Activated naive CD8-positive, alpha-beta T cell treated with anti-CD3 and anti-CD28 coated beads for 36 hours (primary cell): ENCODE measurements around the gene USP25. TPM values are rescaled to one million over a fixed set of nuclear protein-coding genes. Genes with fewer than 3 reads are reported as not detected.

Experiments
- DNase-seq: peaks from one replicate; pipeline ENCODE4 v3.0.0; 2021
- H3K27ac Mint-ChIP-seq: one replicate; pipeline ENCODE4 v1.8.0; 2022; ENCODE audit warnings: mild to moderate bottlenecking, moderate library complexity, mixed read lengths
- H3K27me3 Mint-ChIP-seq: one replicate; pipeline ENCODE4 v1.8.0; 2022; ENCODE audit warnings: mild to moderate bottlenecking, mixed read lengths
- H3K36me3 Mint-ChIP-seq: one replicate; pipeline ENCODE4 v1.8.0; 2021; ENCODE audit warnings: mild to moderate bottlenecking, mixed read lengths
- H3K4me1 Mint-ChIP-seq: one replicate; pipeline ENCODE4 v1.8.0; 2021; ENCODE audit warnings: mixed read lengths
- H3K4me3 Mint-ChIP-seq: one replicate; pipeline ENCODE4 v1.8.0; 2022; ENCODE audit warnings: mild to moderate bottlenecking, moderate library complexity, mixed read lengths
- H3K9me3 Mint-ChIP-seq: one replicate; pipeline ENCODE4 v1.8.0; 2022; ENCODE audit warnings: mixed read lengths
- total RNA-seq, 2 experiments: library from RNA; stranded (reverse); gene quantifications; one replicate each; pipeline ENCODE4 v1.2.3, GENCODE V29; 2021

The USP25 gene, protein sequence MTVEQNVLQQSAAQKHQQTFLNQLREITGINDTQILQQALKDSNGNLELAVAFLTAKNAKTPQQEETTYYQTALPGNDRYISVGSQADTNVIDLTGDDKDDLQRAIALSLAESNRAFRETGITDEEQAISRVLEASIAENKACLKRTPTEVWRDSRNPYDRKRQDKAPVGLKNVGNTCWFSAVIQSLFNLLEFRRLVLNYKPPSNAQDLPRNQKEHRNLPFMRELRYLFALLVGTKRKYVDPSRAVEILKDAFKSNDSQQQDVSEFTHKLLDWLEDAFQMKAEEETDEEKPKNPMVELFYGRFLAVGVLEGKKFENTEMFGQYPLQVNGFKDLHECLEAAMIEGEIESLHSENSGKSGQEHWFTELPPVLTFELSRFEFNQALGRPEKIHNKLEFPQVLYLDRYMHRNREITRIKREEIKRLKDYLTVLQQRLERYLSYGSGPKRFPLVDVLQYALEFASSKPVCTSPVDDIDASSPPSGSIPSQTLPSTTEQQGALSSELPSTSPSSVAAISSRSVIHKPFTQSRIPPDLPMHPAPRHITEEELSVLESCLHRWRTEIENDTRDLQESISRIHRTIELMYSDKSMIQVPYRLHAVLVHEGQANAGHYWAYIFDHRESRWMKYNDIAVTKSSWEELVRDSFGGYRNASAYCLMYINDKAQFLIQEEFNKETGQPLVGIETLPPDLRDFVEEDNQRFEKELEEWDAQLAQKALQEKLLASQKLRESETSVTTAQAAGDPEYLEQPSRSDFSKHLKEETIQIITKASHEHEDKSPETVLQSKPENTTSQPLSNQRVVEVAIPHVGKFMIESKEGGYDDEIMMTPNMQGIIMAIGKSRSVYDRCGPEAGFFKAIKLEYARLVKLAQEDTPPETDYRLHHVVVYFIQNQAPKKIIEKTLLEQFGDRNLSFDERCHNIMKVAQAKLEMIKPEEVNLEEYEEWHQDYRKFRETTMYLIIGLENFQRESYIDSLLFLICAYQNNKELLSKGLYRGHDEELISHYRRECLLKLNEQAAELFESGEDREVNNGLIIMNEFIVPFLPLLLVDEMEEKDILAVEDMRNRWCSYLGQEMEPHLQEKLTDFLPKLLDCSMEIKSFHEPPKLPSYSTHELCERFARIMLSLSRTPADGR
- total RNA-seq: 10 to 100 TPM; 34.9 to 36.4 TPM

DNA sequence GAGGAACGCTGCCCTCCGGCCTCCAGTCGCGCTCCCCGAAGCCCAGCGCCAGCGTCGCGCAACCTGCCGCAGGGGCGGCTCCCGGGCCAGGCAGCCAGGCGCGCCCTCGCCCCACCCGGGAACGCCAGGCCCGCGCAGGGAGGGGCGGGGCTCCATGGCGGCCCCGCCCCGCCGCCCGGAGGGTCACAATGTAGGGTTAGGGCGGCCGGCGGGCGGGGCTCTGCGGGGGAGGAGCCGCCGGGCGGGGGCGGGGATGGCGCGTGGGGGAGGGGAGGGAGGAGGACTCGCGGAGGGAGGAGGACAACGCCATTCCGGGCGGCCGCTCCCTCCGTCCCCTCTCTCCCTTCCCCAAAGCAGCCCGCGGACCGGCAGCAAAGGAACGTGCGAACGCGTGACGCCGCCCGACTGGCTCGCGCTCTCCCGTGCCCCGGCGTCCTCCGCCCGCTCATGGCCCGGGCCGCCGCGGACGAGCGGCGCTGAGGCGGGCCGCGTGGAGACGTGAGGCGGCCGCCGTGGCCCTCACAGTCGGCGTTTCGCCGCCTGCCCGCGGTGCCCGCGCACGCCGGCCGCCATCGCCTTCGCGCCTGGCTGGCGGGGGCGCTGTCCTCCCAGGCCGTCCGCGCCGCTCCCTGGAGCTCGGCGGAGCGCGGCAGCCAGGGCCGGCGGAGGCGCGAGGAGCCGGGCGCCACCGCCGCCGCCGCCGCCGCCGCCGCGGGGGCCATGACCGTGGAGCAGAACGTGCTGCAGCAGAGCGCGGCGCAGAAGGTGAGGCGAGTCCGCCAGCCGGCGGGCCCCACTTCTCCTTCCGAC lies at the start of gene USP25:
Gene USP25 (plus strand): TSS at position 309 of the 810 bp plus-strand sequence. CDS start 412 bp downstream, at position 721.
- peak within 1 kb of the TSS; percentile 91 for H3K4me3 Mint-ChIP-seq
- H3K27me3 Mint-ChIP-seq: peaks cover 3% of the 10 kb centered on the region
- no peaks in the 10 kb centered on the region for H3K9me3 Mint-ChIP-seq
- no peaks in the 10 kb centered on the region for H3K36me3 Mint-ChIP-seq
- H3K4me1 Mint-ChIP-seq: peaks cover 20% of the 10 kb centered on the region
- peak within 1 kb of the TSS; percentile 90 for H3K27ac Mint-ChIP-seq
- peak; percentile 80 for DNase-seq

DNA sequence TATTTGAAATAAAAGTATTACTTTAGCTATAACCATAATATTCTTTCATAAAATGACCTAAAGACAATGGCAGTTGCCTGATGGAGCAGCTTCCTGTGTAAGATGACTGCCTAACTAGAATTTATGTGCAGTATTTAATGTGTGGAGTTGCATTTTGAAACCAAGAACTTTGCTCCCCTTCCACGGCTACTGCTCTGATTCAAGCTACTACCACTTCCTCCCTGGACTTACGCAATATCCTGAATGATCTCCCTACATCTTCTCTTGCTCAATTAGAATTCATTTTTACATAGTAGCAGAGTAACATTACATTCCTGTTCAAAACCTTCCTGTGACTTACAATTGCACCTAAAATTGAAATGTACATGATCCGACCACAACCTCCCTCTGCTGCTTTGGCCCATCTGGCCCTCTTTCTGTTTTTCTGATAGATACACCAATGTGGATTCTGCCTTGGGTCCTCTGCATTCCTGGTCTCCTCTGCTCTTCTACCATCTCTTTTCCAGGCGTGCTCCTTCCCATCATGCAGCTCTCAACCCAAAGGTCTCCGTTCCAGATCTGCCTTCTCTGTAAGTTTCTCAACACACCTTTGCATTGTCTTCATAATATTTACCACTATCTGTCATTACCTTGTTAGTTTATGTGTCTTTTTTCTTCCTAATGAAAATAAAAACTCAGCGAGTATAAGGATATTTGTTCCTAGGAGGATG lies 47.4 kb upstream of the USP25 start:
- H3K4me3 Mint-ChIP-seq: no peak overlapping the region
- H3K27ac Mint-ChIP-seq: peak overlapping the region; percentile 12
- peaks cover 8% of the 10 kb centered on the region for H3K4me1 Mint-ChIP-seq
- no peaks in the 10 kb centered on the region for H3K9me3 Mint-ChIP-seq
- DNase-seq: no peak
- no peaks in the 10 kb centered on the region for H3K36me3 Mint-ChIP-seq
- peaks cover 4% of the 10 kb centered on the region for H3K27me3 Mint-ChIP-seq

DNA sequence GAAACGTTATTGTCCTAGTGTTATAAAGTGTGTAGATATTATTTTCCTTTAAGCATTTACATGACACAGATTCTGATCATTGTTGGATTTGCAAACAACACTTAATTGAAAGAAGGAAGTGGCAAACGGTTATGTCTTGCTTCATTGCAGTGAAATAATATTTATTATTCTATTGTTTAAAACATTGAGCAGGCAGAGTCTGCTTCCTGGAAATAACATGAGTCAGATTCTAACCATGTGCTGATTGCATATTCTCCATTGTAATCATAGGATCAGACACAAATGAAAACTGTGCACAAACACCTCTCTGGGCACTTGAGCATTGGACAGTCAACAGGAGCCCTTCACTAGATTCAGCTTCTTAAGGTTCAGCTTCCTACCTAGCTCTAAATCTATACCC lies 46.8 kb upstream of the USP25 start:
- no peaks in the 10 kb centered on the region for H3K36me3 Mint-ChIP-seq
- H3K27me3 Mint-ChIP-seq: peaks cover 4% of the 10 kb centered on the region
- no peak overlapping the region for H3K4me3 Mint-ChIP-seq

DNA sequence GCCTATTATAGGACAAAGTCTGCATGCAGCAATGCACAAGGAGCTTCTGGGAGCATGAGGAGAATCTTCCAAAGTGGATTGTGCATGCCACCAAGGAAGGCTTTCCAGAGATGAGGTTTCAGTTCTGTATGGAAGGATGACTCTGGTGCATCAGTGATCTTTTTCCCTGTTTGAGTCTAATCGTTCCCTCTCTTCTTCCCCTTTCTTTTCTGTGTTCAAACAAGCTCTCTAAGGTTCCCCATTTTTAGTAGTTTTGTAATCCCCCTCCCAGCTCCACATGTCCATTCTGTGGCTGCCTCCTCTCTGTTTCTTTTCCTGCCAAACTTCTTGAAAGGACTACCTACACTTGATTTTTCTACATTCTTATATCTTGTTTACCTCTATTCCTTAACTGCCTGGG lies 43.3 kb upstream of the USP25 start:
- peaks cover 4% of the 10 kb centered on the region for H3K27me3 Mint-ChIP-seq
- no peak overlapping the region for H3K4me3 Mint-ChIP-seq
- H3K36me3 Mint-ChIP-seq: no peaks in the 10 kb centered on the region
- H3K4me1 Mint-ChIP-seq: peaks cover 11% of the 10 kb centered on the region
- no peaks in the 10 kb centered on the region for H3K9me3 Mint-ChIP-seq
- no peak overlapping the region for H3K27ac Mint-ChIP-seq
- DNase-seq: no peak

More for the DNA sequence above, 46.8 kb upstream of the USP25 start:
- DNase-seq: no peak
- peaks cover 8% of the 10 kb centered on the region for H3K4me1 Mint-ChIP-seq
- no peaks in the 10 kb centered on the region for H3K9me3 Mint-ChIP-seq
- H3K27ac Mint-ChIP-seq: no peak overlapping the region

DNA sequence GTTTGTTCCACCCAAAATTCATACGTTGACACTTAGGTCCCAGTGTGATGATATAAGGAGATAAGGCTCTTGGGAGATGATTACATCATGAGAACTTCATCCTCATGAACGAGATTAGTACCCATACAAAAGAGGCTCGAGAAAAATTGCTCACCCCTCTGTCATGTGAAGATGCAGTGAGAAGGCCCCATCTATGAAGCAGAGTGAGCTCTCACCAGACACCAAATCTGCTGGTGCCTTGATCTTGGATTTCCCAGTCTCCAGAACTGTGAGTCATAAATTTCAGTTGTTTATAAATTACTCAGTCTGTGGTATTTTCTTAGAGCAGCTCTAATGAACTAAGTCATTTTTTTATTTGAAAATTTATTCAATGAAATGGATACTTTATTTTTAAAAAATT lies 42.6 kb upstream of the USP25 start:
- DNase-seq: no peak
- no peaks in the 10 kb centered on the region for H3K36me3 Mint-ChIP-seq
- peaks cover 11% of the 10 kb centered on the region for H3K4me1 Mint-ChIP-seq
- no peak overlapping the region for H3K4me3 Mint-ChIP-seq
- H3K27ac Mint-ChIP-seq: no peak overlapping the region
- H3K27me3 Mint-ChIP-seq: peaks cover 4% of the 10 kb centered on the region
- no peaks in the 10 kb centered on the region for H3K9me3 Mint-ChIP-seq

DNA sequence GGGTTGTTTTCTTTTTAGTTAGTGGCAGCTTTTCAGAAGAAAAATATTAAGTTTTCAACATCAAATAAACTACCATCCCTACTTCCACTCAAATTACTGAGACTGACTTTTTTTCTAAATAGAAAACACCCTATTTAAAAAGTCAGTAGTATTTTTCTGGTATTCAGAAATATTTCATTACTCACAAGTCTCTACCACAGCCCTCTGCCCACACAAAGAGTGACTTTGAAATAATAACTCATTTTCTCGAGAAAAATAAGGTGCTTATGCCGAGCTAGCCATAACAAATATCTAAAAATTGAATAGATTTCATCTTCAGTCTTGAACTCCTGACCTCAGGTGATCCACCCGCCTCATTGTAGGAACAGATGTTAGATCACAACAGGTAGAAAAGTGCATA lies 41.8 kb upstream of the USP25 start:
- Mint-ChIP-seq H3K27ac (no peak overlapping the region), H3K27me3 (peaks cover 4% of the 10 kb centered on the region), H3K4me1 (peaks cover 6% of the 10 kb centered on the region), H3K9me3 (no peaks in the 10 kb centered on the region), H3K4me3 (no peak overlapping the region), H3K36me3 (no peaks in the 10 kb centered on the region)
- no peak for DNase-seq

DNA sequence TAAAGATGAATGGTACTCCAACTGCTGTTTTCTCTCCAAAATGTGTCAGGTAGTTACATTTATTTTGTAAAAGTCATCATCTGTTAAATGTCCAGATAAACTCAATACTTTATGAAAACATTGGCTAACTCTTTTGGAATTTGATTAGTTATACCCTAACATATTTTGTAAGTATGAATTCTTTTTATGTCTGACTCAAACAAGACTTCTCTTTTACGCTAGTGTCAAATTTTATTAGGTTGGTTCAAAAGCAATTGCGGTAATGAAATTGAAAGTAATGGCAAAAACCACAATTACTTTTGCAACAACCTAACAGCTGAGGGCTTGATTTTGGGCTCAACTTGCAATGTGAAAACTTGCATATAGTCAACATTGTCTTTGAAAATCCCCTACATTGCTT lies 41.0 kb upstream of the USP25 start:
- Mint-ChIP-seq H3K27me3 (peaks cover 2% of the 10 kb centered on the region), H3K36me3 (no peaks in the 10 kb centered on the region), H3K9me3 (no peaks in the 10 kb centered on the region), H3K4me3 (no peak overlapping the region), H3K27ac (no peak overlapping the region), H3K4me1 (peaks cover 6% of the 10 kb centered on the region)
- no peak for DNase-seq

DNA sequence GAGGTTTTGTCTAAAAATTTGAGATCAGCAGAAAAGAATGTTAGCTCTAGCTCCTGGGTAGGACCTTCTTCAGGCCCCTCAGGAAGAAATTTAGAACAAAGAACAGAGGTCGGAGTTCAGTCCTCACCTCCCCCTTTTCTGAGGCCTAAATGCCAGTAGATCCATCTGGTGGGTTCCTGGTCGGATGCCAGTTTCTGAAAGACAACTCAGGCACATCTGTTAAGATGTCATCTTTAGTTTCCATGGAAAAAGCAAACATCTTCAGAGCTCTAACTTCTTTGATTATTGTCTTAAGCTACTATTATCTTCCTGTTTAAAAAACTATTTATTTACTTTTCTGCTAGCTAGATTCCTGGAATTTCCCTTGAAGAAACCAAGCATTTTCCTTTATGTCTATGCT lies 37.1 kb upstream of the USP25 start:
- Mint-ChIP-seq H3K4me3 (no peak overlapping the region), H3K36me3 (no peaks in the 10 kb centered on the region), H3K27ac (no peak overlapping the region), H3K27me3 (peaks cover 4% of the 10 kb centered on the region), H3K4me1 (peaks cover 5% of the 10 kb centered on the region), H3K9me3 (no peaks in the 10 kb centered on the region)
- DNase-seq: no peak

DNA sequence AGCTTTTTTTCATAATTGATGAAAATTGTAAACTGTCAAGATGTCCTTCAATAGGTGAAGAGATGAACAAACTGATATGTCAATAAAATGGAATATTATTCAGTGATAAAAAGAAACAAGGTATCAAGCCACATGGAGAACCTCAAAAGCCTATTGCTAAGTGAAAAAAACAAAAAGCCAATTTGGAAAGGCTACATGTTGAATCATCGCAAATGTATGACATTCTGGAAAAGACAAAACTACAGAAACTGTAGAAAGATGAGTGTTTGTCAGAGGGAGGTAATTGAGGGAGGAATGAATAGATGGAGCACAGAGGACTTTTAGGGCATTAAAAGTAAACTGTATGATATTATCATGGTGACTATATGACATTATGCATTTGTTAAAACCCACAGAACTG lies 34.5 kb upstream of the USP25 start:
- no peak overlapping the region for H3K27ac Mint-ChIP-seq
- no peak for DNase-seq
- H3K4me1 Mint-ChIP-seq: peaks cover 2% of the 10 kb centered on the region
- no peaks in the 10 kb centered on the region for H3K36me3 Mint-ChIP-seq
- peaks cover 4% of the 10 kb centered on the region for H3K27me3 Mint-ChIP-seq
- H3K9me3 Mint-ChIP-seq: peaks cover 6% of the 10 kb centered on the region
- H3K4me3 Mint-ChIP-seq: no peak overlapping the region

DNA sequence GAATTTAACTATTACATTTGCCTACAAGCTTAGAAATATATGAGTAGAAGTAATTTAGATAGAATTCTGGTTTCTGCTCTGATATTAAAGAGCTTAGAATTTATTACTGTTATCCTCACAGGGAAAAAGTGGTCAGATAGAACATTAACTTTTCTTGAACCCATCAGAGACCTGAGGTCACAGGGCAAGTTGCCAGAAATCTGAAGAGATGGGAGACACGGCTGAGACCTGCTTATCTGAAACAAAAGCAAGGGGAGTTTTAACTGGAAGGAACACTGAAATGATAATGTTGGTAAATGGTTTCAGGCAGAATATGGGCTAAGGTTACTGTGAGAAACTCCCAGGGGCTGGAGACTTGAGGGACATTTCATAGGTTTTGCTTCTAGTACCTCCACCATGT lies 28.0 kb upstream of the USP25 start:
- Mint-ChIP-seq H3K27ac (no peak overlapping the region), H3K4me1 (no peaks in the 10 kb centered on the region), H3K27me3 (no peaks in the 10 kb centered on the region), H3K36me3 (no peaks in the 10 kb centered on the region), H3K4me3 (no peak overlapping the region), H3K9me3 (peaks cover 12% of the 10 kb centered on the region)
- DNase-seq: no peak

DNA sequence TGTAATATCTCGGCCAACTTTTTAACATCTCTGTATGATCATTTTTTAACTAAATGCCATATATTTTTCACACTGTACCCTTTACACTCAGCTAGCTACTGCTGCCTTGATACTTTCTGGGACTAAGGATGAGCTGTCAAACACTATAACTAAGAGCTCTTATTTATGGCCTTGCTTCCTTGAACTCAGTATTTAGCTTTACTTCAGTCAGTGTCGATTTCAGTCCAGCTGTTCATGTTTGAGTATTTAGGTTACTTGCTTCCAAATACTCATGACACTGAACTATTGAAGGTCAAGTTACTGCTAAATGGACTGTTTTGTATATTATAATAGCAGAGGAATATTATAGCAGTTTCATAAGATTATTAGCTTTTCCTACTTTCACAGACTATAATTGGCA lies 25.9 kb upstream of the USP25 start:
- H3K9me3 Mint-ChIP-seq: peaks cover 6% of the 10 kb centered on the region
- DNase-seq: no peak
- no peaks in the 10 kb centered on the region for H3K27me3 Mint-ChIP-seq
- H3K4me1 Mint-ChIP-seq: no peaks in the 10 kb centered on the region
- no peak overlapping the region for H3K27ac Mint-ChIP-seq
- no peaks in the 10 kb centered on the region for H3K36me3 Mint-ChIP-seq
- H3K4me3 Mint-ChIP-seq: no peak overlapping the region

DNA sequence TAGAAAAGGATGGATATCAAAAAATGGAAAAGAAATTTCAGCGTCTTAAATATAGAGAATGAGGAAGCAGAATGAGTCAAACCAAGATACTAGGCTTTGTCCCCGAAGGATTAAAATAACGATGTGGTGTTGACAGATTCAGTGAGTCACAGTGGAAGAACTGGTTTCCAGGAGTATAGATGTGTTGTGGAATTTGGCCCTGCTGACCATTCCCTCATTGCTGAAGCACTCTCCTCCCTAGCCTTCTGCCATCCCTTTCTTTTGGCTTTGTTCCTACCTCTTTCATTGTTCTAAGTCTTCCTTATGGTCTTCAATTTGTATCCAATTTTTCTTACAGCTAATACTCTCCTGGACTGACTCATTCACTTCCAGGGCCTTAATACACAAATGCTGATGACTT lies 23.1 kb upstream of the USP25 start:
- no peak overlapping the region for H3K4me3 Mint-ChIP-seq
- H3K27me3 Mint-ChIP-seq: no peaks in the 10 kb centered on the region

DNA sequence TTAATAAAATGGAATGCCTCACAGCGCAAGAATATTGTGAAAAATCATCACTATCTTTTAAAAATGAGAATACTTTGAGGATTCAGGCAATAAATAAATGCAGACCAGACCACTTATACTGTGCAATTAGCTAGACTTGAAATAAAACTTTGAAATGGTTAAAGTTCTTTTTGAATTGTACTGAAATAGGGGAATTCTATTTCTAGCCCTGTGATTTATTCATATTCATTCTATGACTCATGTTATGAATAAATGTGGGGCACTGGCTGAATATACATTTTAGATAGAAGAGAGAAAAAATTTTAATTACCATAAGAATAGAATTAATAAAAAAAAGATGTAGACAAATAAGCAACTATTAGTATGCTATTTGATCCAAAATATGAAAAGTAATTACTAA lies 16.4 kb upstream of the USP25 start:
- H3K4me3 Mint-ChIP-seq: no peak overlapping the region
- DNase-seq: no peak
- no peaks in the 10 kb centered on the region for H3K27me3 Mint-ChIP-seq
- peaks cover 3% of the 10 kb centered on the region for H3K4me1 Mint-ChIP-seq
- no peak overlapping the region for H3K27ac Mint-ChIP-seq
- H3K36me3 Mint-ChIP-seq: no peaks in the 10 kb centered on the region
- no peaks in the 10 kb centered on the region for H3K9me3 Mint-ChIP-seq

More for the DNA sequence above, 23.1 kb upstream of the USP25 start:
- no peak overlapping the region for H3K27ac Mint-ChIP-seq
- H3K9me3 Mint-ChIP-seq: peaks cover 6% of the 10 kb centered on the region
- DNase-seq: no peak
- H3K4me1 Mint-ChIP-seq: no peaks in the 10 kb centered on the region
- no peaks in the 10 kb centered on the region for H3K36me3 Mint-ChIP-seq

DNA sequence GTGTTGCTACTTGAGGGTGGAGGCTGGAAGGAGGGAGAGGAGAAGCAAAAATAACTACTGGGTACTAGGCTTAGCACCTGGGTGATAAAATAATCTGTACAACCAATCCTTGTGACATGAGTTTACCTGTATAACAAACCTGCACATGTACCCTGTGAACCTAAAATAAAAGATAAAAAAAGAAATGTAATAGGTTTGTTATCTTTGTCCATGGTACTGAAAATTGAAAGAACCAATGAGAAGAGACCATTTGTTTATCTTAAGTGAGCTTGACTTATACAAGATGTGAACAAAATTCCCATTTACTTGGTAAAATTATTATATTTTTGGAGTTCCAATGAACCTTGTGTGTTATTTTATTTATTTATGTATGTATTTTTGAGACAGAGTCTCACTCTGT lies 11.1 kb upstream of the USP25 start:
- Mint-ChIP-seq H3K27ac (no peak overlapping the region), H3K36me3 (no peaks in the 10 kb centered on the region), H3K4me1 (no peaks in the 10 kb centered on the region), H3K9me3 (peaks cover 2% of the 10 kb centered on the region), H3K27me3 (no peaks in the 10 kb centered on the region), H3K4me3 (no peak overlapping the region)
- no peak for DNase-seq
